GM18870 (cell line): Measurements from ENCODE around the gene ORAI2.
"Not testable (repeated sequence)": the region's sequence is repeated elsewhere in the genome, so short reads cannot be mapped to it uniquely, and the experiment has no call there.

Experiments
- ATAC-seq: cut with Tn5 transposase; IDR thresholded peaks from one replicate; pipeline ENCODE4 v1.9.1; 2021; ENCODE audit warnings: moderate library complexity; ENCODE audit not compliant: unreplicated experiment

ORAI2 gene

GRCh38 chr7:102494473-102495149 lies 61.2 kb downstream of the ORAI2 start:
- ATAC-seq, result not testable (repeated sequence)

DNA sequence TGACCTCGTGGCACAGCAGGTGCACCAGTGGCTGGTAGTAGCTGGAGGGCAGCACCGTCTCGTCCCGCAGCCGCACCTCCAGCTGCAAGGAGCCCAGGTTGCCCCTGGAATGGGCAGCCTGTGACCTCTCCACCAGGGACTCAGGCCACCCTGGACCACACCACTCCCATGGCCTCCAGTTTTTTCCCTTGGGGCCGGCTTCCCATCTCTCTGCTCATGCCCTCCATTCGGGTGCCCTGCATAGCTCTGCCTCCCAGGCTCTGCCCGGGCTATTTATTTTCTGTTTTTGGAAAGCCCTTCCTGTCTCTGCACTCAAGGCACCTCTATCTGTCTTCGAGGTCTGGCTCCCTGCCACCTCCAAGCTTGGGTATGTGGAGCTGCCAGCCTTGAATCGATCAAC lies 63.5 kb downstream of the ORAI2 start:
- not testable (repeated sequence) for ATAC-seq

DNA sequence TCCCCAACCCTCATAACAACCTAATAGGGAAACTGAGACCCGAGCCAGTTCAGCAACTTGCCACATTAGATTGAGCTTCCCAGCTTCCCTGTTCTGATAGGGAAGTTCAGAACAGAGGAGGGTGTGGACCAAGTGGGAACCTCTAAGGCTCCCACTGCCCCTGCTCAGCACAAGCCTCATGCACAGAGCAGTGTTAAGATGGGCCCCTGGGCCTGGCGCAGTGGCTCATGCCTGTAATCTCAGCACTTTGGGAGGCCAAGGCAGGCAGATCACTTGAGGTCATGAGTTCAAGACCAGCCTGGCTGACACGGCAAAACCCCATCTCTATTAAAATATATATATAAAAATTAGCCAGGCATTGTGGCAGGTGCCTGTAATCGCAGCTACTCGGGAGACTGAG lies 63.9 kb downstream of the ORAI2 start:
- ATAC-seq, result not testable (repeated sequence)

- ATAC-seq, result not testable (repeated sequence)
Measured at GRCh38 chr7:102498321-102498720, 64.9 kb downstream of the ORAI2 start.

DNA sequence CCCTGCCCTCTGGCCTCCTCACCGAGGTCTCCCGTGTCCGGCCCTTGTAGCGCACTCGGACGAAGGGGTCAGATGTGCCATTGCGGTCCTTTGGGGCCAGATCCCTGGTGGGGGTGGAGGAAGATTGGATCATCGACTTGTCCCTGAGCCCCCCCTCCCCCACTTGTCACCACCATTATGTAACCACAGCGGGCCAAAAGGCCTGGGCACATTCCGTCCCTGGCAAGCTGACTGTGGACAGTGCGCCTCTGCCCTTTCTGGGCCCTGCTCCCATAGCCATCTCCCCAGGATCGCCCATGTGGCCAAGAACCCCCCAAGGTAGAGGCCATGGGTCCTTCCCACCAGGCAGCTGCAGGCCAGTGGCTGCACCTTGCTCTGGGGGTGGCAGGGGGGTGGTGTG lies 69.8 kb downstream of the ORAI2 start:
- not testable (repeated sequence) for ATAC-seq

DNA sequence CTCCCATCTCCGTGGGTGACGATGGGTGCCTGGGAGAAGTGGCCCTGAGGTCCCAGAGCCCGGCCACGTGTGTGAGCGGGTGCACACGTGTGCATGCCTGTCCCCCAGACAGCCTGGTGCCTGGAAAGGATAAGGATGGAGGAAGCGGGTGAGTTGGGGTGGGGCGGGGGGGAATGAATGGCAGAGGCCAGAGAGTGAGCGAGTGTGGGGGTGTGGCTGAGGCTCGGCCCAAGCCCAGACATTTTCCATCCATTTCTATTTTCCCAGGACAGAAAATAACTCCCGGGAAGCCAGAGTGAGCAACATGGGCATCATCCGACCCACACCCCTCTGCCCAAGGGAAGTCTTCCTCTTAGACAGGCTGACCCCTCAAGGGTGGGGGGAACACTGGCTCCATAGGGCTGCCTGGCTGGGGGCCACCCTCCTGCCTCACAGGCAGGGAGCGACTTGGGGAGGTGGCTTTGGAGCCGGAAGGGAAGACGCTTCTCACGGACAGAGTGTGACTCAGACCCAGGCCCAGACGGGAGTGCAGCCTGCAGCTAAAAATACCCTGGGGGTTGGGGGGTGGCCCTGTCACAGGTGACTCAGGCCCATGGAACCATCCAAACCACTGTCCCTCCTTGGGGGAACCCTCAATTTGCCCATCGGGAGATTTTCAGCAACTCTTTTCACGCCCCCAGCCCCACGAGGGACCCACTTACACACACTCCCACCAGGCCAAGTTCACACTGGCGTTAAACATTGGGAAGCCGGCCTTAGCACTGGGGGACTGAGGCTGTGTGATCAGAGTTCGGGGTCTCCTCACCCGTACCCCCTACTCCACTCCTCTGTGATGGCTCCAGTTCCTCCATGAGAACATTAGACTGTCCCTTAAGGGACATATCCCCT lies 72.2 kb downstream of the ORAI2 start:
- ATAC-seq, result not testable (repeated sequence)
